Body of pancreas (tissue), 4 donors: ENCODE measurements around the gene OPRL1. TPM values are rescaled to one million over a fixed set of nuclear protein-coding genes. Genes with fewer than 3 reads are reported as not detected.

ENCODE experiments used
- ATAC-seq: fragments of 150-250 bp; one replicate; pipeline ENCODE4 v1.9.1; 2016
- DNase-seq, 4 donors: peaks; one replicate each; pipeline ENCODE4 v3.0.0-alpha.2; 2019
- H3K27ac ChIP-seq, 4 donors: fragments of 200-600 bp; sonication (generic); 1 replicate in 3 of 4; 2 replicates in 1 of 4; pipeline versions ENCODE4 v1.5.1 to v1.6.1; 2016 to 2019; ENCODE audit warnings: mild to moderate bottlenecking in 1 of 4, mixed read lengths in 1 of 4, moderate library complexity in 1 of 4
- H3K27me3 ChIP-seq, 2 donors: fragments of 200-600 bp; sonication (generic); one replicate each; pipeline ENCODE4 v1.6.0; 2016; ENCODE audit warnings: mild to moderate bottlenecking in 1 of 2
- H3K36me3 ChIP-seq, 2 donors: fragments of 200-600 bp; sonication (generic); replicated peaks in 1 of 2; 2 replicates each; pipeline ENCODE4 v1.5.1; 2016; ENCODE audit warnings: low read depth in 2 of 2; ENCODE audit not compliant: insufficient read depth in 1 of 2
- H3K4me1 ChIP-seq: fragments of 200-600 bp; sonication (generic); one replicate; pipeline ENCODE4 v1.6.0; 2016
- H3K4me3 ChIP-seq, 2 donors: fragments of 200-600 bp; sonication (generic); 1 replicate in 1 of 2; 2 replicates in 1 of 2; pipeline ENCODE4 v1.5.1; 2016 to 2019
- H3K9me3 ChIP-seq, 3 donors: fragments of 200-600 bp; sonication (generic); 1 replicate in 2 of 3; 2 replicates in 1 of 3; pipeline ENCODE4 v1.5.1; 2016
- POLR2A ChIP-seq, 3 donors: fragments of 450-650 bp; IDR thresholded peaks; one replicate each; pipeline ENCODE4 v1.6.1; 2016; ENCODE audit warnings: antibody characterized with exemption in 3 of 3, mild to moderate bottlenecking in 2 of 3
- WGBS, 2 donors: methylation state at CpG; one replicate each; pipeline ENCODE4 v1.1.5; 2017; 5-methylcytosine and 5-hydroxymethylcytosine counted together
- intact Hi-C: fragments of 100-400 bp; cut with DNase I; formaldehyde crosslinking; loops from one replicate; pipeline ENCODE4 v1.15.1; 2023
- total RNA-seq, 2 donors: library from RNA; depleted of rRNA; stranded (reverse); fragments of >200 nt; gene quantifications; one replicate each; pipeline ENCODE4 v1.1.0, GENCODE V29; 2016
- TF ChIP-seq, protein P1 (sequence below), 7 experiments: fragments of 450-650 bp in 4 of 7; fragments of 200-600 bp in 3 of 7; sonication (generic) in 3 of 7; IDR thresholded peaks; one replicate each; pipeline ENCODE4 v1.5.1; 2016 to 2019; ENCODE audit warnings: antibody characterized with exemption in 7 of 7

OPRL1 gene
- total RNA-seq, 2 donors from 2014 or later, result 1.0 to 2.6 TPM

DNA sequence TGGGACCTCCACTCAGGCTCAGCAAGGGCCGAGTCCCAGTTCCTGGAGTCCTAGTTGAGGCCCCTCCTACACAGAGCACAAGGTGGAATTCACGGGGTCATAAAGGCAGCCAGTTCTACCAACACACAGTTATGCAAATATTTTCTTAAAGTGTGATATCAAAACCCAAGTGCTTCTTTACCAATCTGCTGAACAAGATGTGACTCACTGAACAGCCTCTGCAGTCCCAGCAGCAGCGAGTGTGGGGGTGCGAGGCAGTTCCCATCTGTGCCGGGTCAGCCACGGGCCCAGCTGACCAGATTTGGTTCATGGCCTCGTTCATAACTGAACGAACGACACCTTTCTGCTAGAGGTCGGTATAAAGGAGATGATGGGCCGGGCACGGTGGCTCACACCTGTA, 21.3 kb upstream of the OPRL1 start:
- Histone ChIP-seq H3K27me3 (no peaks in the 10 kb centered on the region), H3K36me3 (no peaks in the 10 kb centered on the region), H3K4me1 (peaks cover 22% of the 10 kb centered on the region), H3K4me3 (no peak overlapping the region), H3K27ac (no peak overlapping the region), H3K9me3 (no peaks in the 10 kb centered on the region)
- intact Hi-C loops, result no loop called here
- DNase-seq (no peak), ATAC-seq (no peak)
- 69% methylated on average over 12 of the region's 12 CpGs; no CpG with 5 or more reads in 1 of the 2 donors for WGBS, 2 donors
- no peak for TF ChIP-seq POLR2A (IDR thresholded peaks at IDR 0.05)
- TF ChIP-seq, protein P1, sequence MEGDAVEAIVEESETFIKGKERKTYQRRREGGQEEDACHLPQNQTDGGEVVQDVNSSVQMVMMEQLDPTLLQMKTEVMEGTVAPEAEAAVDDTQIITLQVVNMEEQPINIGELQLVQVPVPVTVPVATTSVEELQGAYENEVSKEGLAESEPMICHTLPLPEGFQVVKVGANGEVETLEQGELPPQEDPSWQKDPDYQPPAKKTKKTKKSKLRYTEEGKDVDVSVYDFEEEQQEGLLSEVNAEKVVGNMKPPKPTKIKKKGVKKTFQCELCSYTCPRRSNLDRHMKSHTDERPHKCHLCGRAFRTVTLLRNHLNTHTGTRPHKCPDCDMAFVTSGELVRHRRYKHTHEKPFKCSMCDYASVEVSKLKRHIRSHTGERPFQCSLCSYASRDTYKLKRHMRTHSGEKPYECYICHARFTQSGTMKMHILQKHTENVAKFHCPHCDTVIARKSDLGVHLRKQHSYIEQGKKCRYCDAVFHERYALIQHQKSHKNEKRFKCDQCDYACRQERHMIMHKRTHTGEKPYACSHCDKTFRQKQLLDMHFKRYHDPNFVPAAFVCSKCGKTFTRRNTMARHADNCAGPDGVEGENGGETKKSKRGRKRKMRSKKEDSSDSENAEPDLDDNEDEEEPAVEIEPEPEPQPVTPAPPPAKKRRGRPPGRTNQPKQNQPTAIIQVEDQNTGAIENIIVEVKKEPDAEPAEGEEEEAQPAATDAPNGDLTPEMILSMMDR (IDR thresholded peaks at IDR 0.05), result no peak

DNA sequence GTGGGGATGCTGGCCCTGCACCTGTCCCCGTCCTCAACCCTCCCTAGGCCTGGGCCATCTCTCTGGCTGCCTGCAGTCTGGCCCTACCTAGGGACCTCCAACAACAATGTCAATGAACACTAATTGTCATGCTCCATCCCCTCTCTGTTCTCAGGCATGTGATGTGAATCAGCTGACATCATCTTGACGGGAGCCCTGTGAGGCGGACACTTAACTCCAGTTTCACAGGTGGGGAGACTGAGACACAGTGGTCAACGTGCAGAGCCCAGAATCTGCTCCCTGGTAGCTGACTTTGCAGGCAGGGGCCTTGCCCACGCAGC, 17.6 kb upstream of the OPRL1 start:
- 53% methylated on average over 5 of the region's 5 CpGs; no CpG with 5 or more reads in 1 of the 2 donors for WGBS, 2 donors
- intact Hi-C loops, result no loop called here
- Histone ChIP-seq H3K27me3 (no peaks in the 10 kb centered on the region), H3K4me3 (peak overlapping the region in 1 of 2 donors; percentile 23), H3K4me1 (peaks cover 39% of the 10 kb centered on the region), H3K27ac (peak overlapping the region in 3 of 4 donors; percentile 68 to 87 (median 82)), H3K36me3 (no peaks in the 10 kb centered on the region), H3K9me3 (no peaks in the 10 kb centered on the region)
- TF ChIP-seq, protein P1 (IDR thresholded peaks at IDR 0.05), result no peak
- no peak for TF ChIP-seq POLR2A (IDR thresholded peaks at IDR 0.05)
- no peak for DNase-seq
- no peak for ATAC-seq

GRCh38 chr20:64062596-64063388, 17.1 kb upstream of the OPRL1 start, which contains the start of gene TCEA2:
Gene TCEA2, plus strand, starts transcription at chr20:64063198. Its CDS starts 115 bp downstream, at chr20:64063313.
- peak; percentile 81 to 94 (median 93) for TF ChIP-seq POLR2A (IDR thresholded peaks at IDR 0.05)
- TF ChIP-seq, protein P1 (IDR thresholded peaks at IDR 0.05), result peak in 1 of 7 experiments; percentile 1
- Histone ChIP-seq H3K9me3 (no peaks in the 10 kb centered on the region), H3K4me3 (peak within 1 kb of the TSS; percentile 70 to 81), H3K4me1 (peaks cover 33% of the 10 kb centered on the region), H3K27me3 (no peaks in the 10 kb centered on the region), H3K36me3 (no peaks in the 10 kb centered on the region), H3K27ac (peak within 1 kb of the TSS; percentile 26 to 87 (median 75))
- peak; percentile 97 for DNase-seq
- ATAC-seq, result peak; percentile 99
- intact Hi-C loops, result no loop called here
- WGBS, 2 donors, result 1 to 5% methylated on average over 40 to 62 of the region's 85 CpGs

DNA sequence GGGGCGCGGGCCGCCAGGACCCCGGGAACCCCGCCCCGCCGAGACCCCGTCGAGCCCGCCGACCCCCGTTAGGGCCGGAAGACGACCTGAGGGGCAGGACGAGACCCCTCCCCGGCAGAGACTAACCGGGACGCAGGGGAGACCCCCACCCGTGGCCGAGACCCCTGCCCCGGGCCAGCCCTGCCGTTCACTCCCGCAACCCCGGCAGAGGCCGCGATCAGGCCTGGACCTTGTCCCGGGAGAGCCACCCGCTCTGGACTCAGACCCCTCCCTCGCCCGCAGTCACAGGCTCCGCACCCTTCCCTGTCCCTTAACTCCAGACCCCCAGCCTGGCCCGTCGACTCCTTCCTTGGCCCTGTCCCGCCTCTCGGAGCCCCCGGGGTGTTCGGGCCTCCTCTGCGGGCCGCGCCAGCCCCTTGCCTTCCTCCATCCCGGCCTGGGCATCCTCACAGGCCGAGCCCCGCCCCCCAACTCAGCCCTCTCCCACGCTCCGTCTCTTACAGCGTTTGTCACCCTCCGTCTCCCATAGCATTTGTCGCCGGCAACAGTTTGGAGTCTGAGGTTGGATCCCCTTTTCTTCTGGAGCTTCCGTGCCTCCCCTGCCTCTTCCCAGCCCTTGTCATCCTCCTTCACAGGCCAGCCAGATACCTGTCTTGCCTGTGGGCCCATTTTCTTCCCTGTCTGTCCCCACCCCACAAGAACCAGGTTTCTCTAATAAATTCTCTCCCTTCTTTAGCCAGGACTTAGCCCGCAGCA, 16.3 kb upstream of the OPRL1 start:
- peak overlapping the region in 3 of 4 donors; percentile 68 to 87 (median 82) for H3K27ac ChIP-seq
- TF ChIP-seq, protein P1 (IDR thresholded peaks at IDR 0.05), result no peak
- no peak for TF ChIP-seq POLR2A (IDR thresholded peaks at IDR 0.05)

More for the DNA sequence above, 16.3 kb upstream of the OPRL1 start:
- Histone ChIP-seq H3K9me3 (no peaks in the 10 kb centered on the region), H3K27me3 (no peaks in the 10 kb centered on the region), H3K4me3 (peak overlapping the region; percentile 70 to 81), H3K4me1 (peaks cover 28% of the 10 kb centered on the region), H3K36me3 (no peaks in the 10 kb centered on the region)
- 4 to 5% methylated on average over 28 to 51 of the region's 51 CpGs for WGBS, 2 donors
- peak in 1 of 4 donors; percentile 42 for DNase-seq
- peak; percentile 8 for ATAC-seq
- intact Hi-C loops, result no loop called here
